Testis (tissue), 3 donors: ENCODE data around the gene MRAP. TPM values are rescaled to one million over a fixed set of nuclear protein-coding genes. Genes with fewer than 3 reads are reported as not detected.

ENCODE experiments used
- DNase-seq: peaks from one replicate; pipeline ENCODE4 v3.0.0-alpha.2; 2019
- H3K27ac ChIP-seq, 2 donors: fragments of 200-600 bp; sonication (generic); one replicate each; pipeline ENCODE4 v1.5.1; 2019
- H3K27me3 ChIP-seq: fragments of 200-600 bp; sonication (generic); one replicate; pipeline ENCODE4 v1.5.1; 2019
- H3K36me3 ChIP-seq: fragments of 200-600 bp; sonication (generic); one replicate; pipeline ENCODE4 v1.5.1; 2017; ENCODE audit warnings: low read depth; ENCODE audit errors: missing control alignments
- H3K4me1 ChIP-seq: fragments of 200-600 bp; sonication (generic); one replicate; pipeline ENCODE4 v1.5.1; 2019
- H3K4me3 ChIP-seq, 2 donors: fragments of 200-600 bp; sonication (generic); one replicate each; pipeline ENCODE4 v1.5.1; 2017 to 2019
- H3K9me3 ChIP-seq: fragments of 200-600 bp; sonication (generic); one replicate; pipeline ENCODE4 v1.5.1; 2017
- CTCF ChIP-seq, 3 experiments: fragments of 450-650 bp in 2 of 3; fragments of 200-600 bp in 1 of 3; sonication (generic) in 1 of 3; IDR thresholded peaks; one replicate each; pipeline ENCODE4 v1.5.1; 2016 to 2019; ENCODE audit warnings: antibody characterized with exemption in 3 of 3, mild to moderate bottlenecking in 2 of 3, moderate library complexity in 1 of 3
- POLR2A ChIP-seq: fragments of 450-650 bp; IDR thresholded peaks from one replicate; pipeline ENCODE4 v1.6.1; 2017; ENCODE audit warnings: antibody characterized with exemption, mild to moderate bottlenecking, moderate library complexity
- WGBS, 2 donors: methylation state at CpG; one replicate each; pipeline ENCODE4 v1.1.5; 2018; 5-methylcytosine and 5-hydroxymethylcytosine counted together
- intact Hi-C: fragments of 100-400 bp; cut with DNase I; formaldehyde crosslinking; loops from one replicate; pipeline ENCODE4 v1.15.1; 2023; ENCODE audit warnings: low total_unique reads
- polyA plus RNA-seq: library from polyadenylated mRNA; stranded (reverse); fragments of 350-450 nt; fragmentation: Illumina TruSeq; extraction: RNeasy Lipid Tissue Mini Kit (QIAGEN cat#74804); gene quantifications from one replicate; pipeline ENCODE4 v1.2.3, GENCODE V29; 2014; ENCODE audit warnings: low read depth, low replicate concordance; ENCODE audit not compliant: insufficient read depth
- total RNA-seq, 2 donors: library from RNA; depleted of rRNA; stranded (reverse); fragments of >200 nt; gene quantifications; one replicate each; pipeline ENCODE4 v1.2.3, GENCODE V29; 2016

MRAP gene
- total and polyA plus RNA-seq, 3 donors from 2014 or later: 1.4 to 4.0 (median 2.2) TPM

DNA sequence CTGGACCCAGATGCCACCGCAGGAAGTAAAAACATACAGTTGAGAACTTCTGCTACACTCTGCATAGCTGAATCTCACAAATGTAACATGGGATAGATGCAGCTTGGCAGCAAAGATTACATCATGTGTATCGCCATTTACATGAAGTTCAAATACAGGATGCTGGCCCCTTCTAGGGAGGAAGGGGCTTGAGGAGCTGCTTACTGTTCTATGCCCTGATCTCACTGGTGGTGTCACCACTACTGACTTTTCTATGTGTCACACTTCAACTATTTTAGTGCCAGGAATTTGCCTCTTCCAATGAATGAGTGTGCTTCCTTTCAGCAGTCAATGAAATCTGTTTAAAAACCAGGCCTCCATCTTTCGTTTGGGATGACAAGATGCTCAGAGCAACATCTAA is 31.1 kb downstream of the MRAP start:
- no peak overlapping the region for H3K4me3 ChIP-seq
- H3K27ac ChIP-seq: no peak overlapping the region
- no peaks in the 10 kb centered on the region for H3K27me3 ChIP-seq
- no peak for DNase-seq
- H3K36me3 ChIP-seq: no peaks in the 10 kb centered on the region
- no peak for TF ChIP-seq POLR2A
- TF ChIP-seq CTCF (IDR thresholded peaks at IDR 0.05): no peak
- intact Hi-C loops: no loop called here
- H3K9me3 ChIP-seq: no peaks in the 10 kb centered on the region
- WGBS, 2 donors: 67 to 89% methylated on average over 3 of the region's 3 CpGs
- peaks cover 7% of the 10 kb centered on the region for H3K4me1 ChIP-seq

GRCh38 chr21:32330784-32331311 is 32.2 kb downstream of the MRAP start:
- intact Hi-C loops: no loop called here
- DNase-seq: no peak
- Histone ChIP-seq H3K36me3 (no peaks in the 10 kb centered on the region), H3K27ac (peak overlapping the region in 1 of 2 donors; percentile 47), H3K27me3 (no peaks in the 10 kb centered on the region), H3K4me1 (peaks cover 7% of the 10 kb centered on the region), H3K9me3 (no peaks in the 10 kb centered on the region), H3K4me3 (no peak overlapping the region)
- 67 to 89% methylated on average over 4 of the region's 4 CpGs for WGBS, 2 donors
- TF ChIP-seq CTCF (IDR thresholded peaks at IDR 0.05): no peak
- TF ChIP-seq POLR2A: no peak

- no peak for TF ChIP-seq POLR2A
- no peak for TF ChIP-seq CTCF (IDR thresholded peaks at IDR 0.05)
- no peaks in the 10 kb centered on the region for H3K36me3 ChIP-seq
- H3K9me3 ChIP-seq: no peaks in the 10 kb centered on the region
- no peak for DNase-seq
- no peak overlapping the region for H3K4me3 ChIP-seq
- WGBS, 2 donors: 91 to 94% methylated on average over 9 of the region's 9 CpGs
- peaks cover 12% of the 10 kb centered on the region for H3K4me1 ChIP-seq
- no peaks in the 10 kb centered on the region for H3K27me3 ChIP-seq
- intact Hi-C loops: no loop called here
- H3K27ac ChIP-seq: peak overlapping the region; percentile 16 to 47
Observed at GRCh38 chr21:32331444-32332305, 33.0 kb downstream of the MRAP start.

DNA sequence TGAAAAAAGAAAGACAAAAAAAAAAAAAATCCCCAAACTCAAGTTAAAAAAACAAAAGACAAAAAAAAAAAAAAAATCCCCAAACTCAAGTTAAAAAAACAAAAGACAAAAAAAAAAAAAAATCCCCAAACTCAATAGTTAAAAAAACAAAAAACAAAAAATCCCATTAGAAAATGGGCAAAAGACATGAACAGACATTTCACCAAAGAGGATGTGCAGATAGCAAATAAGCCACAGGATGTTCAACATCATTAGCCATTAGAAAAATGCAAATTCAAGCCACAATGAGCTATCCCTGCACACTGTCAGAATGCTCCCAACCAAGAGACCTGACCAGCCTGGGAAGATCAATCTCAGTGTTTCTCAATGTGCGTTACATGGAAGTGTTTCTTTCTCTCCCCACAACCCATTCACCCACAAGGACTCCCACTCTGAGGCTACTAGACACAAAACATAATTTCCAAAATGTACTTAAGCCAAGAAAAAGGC is 33.9 kb downstream of the MRAP start:
- H3K27me3 ChIP-seq: no peaks in the 10 kb centered on the region
- intact Hi-C loops: no loop called here
- peaks cover 20% of the 10 kb centered on the region for H3K4me1 ChIP-seq
- no peaks in the 10 kb centered on the region for H3K9me3 ChIP-seq
- TF ChIP-seq CTCF (IDR thresholded peaks at IDR 0.05) (no peak), POLR2A (no peak)
- no peak overlapping the region for H3K4me3 ChIP-seq
- WGBS, 2 donors: 88 to 92% methylated on average over 1 of the region's 1 CpG
- H3K36me3 ChIP-seq: no peaks in the 10 kb centered on the region
- DNase-seq: no peak
- H3K27ac ChIP-seq: no peak overlapping the region
